Natural killer cell (primary cell): ENCODE measurements around the gene LRRC49. TPM values are rescaled to one million over a fixed set of nuclear protein-coding genes. Genes with fewer than 3 reads are reported as not detected.

Experiments
- ATAC-seq, 3 donors: fragments of 150-1000 bp in 2 of 3; fragments of 200-7000 bp in 1 of 3; cut with Tn5 transposase; 1 replicate in 1 of 3; 2 replicates in 2 of 3; pipeline ENCODE4 v1.10.0; 2021; ENCODE audit warnings: mild to moderate bottlenecking in 2 of 3, moderate library complexity in 2 of 3
- DNase-seq, 2 donors: peaks; one replicate each; pipeline versions ENCODE4 v3.0.0 to v3.0.0-alpha.2; 2013 to 2021; ENCODE audit warnings: mixed read lengths in 1 of 2
- H3K27ac ChIP-seq: one replicate; pipeline ENCODE4 v1.5.1; 2013; ENCODE audit warnings: mild to moderate bottlenecking, low read length
- H3K27me3 ChIP-seq: one replicate; pipeline ENCODE4 v1.6.1; 2013; ENCODE audit warnings: low read length; ENCODE audit not compliant: control insufficient read depth, insufficient read depth
- H3K36me3 ChIP-seq: one replicate; pipeline ENCODE4 v1.6.1; 2013; ENCODE audit warnings: low read length; ENCODE audit not compliant: control insufficient read depth, insufficient read depth
- H3K4me1 ChIP-seq: one replicate; pipeline ENCODE4 v1.6.1; 2013; ENCODE audit warnings: low read length; ENCODE audit not compliant: control insufficient read depth, insufficient read depth
- H3K4me3 ChIP-seq: one replicate; pipeline ENCODE4 v1.5.1; 2013; ENCODE audit warnings: low read length
- H3K9me3 ChIP-seq: one replicate; pipeline ENCODE4 v1.6.1; 2013; ENCODE audit warnings: low read length; ENCODE audit not compliant: control insufficient read depth, insufficient read depth
- H3K27ac Mint-ChIP-seq, 2 donors: one replicate each; pipeline ENCODE4 v1.8.0; 2022; ENCODE audit warnings: mild to moderate bottlenecking in 2 of 2, mixed read lengths in 2 of 2, moderate library complexity in 1 of 2
- H3K27me3 Mint-ChIP-seq, 2 donors: one replicate each; pipeline ENCODE4 v1.8.0; 2022; ENCODE audit warnings: low read depth in 2 of 2, mixed read lengths in 2 of 2
- H3K36me3 Mint-ChIP-seq: one replicate; pipeline ENCODE4 v1.8.0; 2022; ENCODE audit warnings: mixed read lengths
- H3K4me1 Mint-ChIP-seq, 2 donors: one replicate each; pipeline ENCODE4 v1.8.0; 2022; ENCODE audit warnings: mixed read lengths in 2 of 2
- H3K4me3 Mint-ChIP-seq: one replicate; pipeline ENCODE4 v1.8.0; 2022; ENCODE audit warnings: mild to moderate bottlenecking, moderate library complexity, mixed read lengths
- H3K9me3 Mint-ChIP-seq, 2 donors: one replicate each; pipeline ENCODE4 v1.8.0; 2022; ENCODE audit warnings: mixed read lengths in 2 of 2
- WGBS: methylation state at CpG from one replicate; pipeline ENCODE4 v1.1.7; 2013; ENCODE audit warnings: missing lambda C conversion rate; ENCODE audit not compliant: insufficient coverage; 5-methylcytosine and 5-hydroxymethylcytosine counted together
- intact Hi-C: fragments of 100-400 bp; cut with micrococcal nuclease; formaldehyde crosslinking; loops from one replicate; pipeline ENCODE4 v1.14.2; 2022
- total RNA-seq, 4 donors: library from RNA; stranded (reverse); fragments of 120-200 nt in 1 of 4; gene quantifications; one replicate each; pipeline versions ENCODE4 v1.2.3 to v1.2.4, GENCODE V29; 2013 to 2022
- TF ChIP-seq, protein P1 (sequence below): fragments of 200-600 bp; IDR thresholded peaks from one replicate; pipeline ENCODE4 v1.8.0; 2022; ENCODE audit warnings: antibody characterized with exemption

LRRC49 gene
- total RNA-seq, 3 donors from 2014 or later (not counting 1 experiment from before 2014, with no cell fraction given), result 0.14 to 0.38 TPM; not detected in 1

- no peaks in the 10 kb centered on the region for H3K36me3 Mint-ChIP-seq
- no peaks in the 10 kb centered on the region for H3K9me3 ChIP-seq
- no peak for ATAC-seq
- no peak overlapping the region for H3K4me3 Mint-ChIP-seq
- peaks cover 11 to 21% of the 10 kb centered on the region in 2 donors for H3K27me3 Mint-ChIP-seq
- H3K4me1 ChIP-seq, result no peaks in the 10 kb centered on the region
- no peak overlapping the region for H3K27ac Mint-ChIP-seq
- H3K36me3 ChIP-seq, result no peaks in the 10 kb centered on the region
- no peak for DNase-seq
- WGBS, result 62% methylated on average over 1 of the region's 1 CpG
- TF ChIP-seq, protein P1, sequence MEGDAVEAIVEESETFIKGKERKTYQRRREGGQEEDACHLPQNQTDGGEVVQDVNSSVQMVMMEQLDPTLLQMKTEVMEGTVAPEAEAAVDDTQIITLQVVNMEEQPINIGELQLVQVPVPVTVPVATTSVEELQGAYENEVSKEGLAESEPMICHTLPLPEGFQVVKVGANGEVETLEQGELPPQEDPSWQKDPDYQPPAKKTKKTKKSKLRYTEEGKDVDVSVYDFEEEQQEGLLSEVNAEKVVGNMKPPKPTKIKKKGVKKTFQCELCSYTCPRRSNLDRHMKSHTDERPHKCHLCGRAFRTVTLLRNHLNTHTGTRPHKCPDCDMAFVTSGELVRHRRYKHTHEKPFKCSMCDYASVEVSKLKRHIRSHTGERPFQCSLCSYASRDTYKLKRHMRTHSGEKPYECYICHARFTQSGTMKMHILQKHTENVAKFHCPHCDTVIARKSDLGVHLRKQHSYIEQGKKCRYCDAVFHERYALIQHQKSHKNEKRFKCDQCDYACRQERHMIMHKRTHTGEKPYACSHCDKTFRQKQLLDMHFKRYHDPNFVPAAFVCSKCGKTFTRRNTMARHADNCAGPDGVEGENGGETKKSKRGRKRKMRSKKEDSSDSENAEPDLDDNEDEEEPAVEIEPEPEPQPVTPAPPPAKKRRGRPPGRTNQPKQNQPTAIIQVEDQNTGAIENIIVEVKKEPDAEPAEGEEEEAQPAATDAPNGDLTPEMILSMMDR, result no peak
- intact Hi-C loops, result no loop called here
- no peaks in the 10 kb centered on the region for H3K27me3 ChIP-seq
- H3K27ac ChIP-seq, result no peak overlapping the region
- no peaks in the 10 kb centered on the region for H3K4me1 Mint-ChIP-seq
- H3K4me3 ChIP-seq, result no peak overlapping the region
- H3K9me3 Mint-ChIP-seq, result no peaks in the 10 kb centered on the region
Measured at GRCh38 chr15:71005895-71006294, 113.3 kb downstream of the LRRC49 start.

- TF ChIP-seq, protein P1, result no peak
- Histone ChIP-seq H3K27me3 (no peaks in the 10 kb centered on the region), H3K36me3 (no peaks in the 10 kb centered on the region), H3K4me1 (no peaks in the 10 kb centered on the region), H3K27ac (no peak overlapping the region), H3K4me3 (no peak overlapping the region), H3K9me3 (no peaks in the 10 kb centered on the region)
- no CpG with 5 or more reads among the region's 2 CpGs for WGBS
- no peak overlapping the region for H3K27ac Mint-ChIP-seq
- intact Hi-C loops, result no loop called here
- ATAC-seq, result no peak
- H3K36me3 Mint-ChIP-seq, result no peaks in the 10 kb centered on the region
- H3K4me1 Mint-ChIP-seq, result no peaks in the 10 kb centered on the region
- DNase-seq, result no peak
- peaks cover 11 to 33% of the 10 kb centered on the region in 2 donors for H3K27me3 Mint-ChIP-seq
- no peaks in the 10 kb centered on the region for H3K9me3 Mint-ChIP-seq
- no peak overlapping the region for H3K4me3 Mint-ChIP-seq
Measured at GRCh38 chr15:71008250-71008870, 115.7 kb downstream of the LRRC49 start.

- H3K36me3 Mint-ChIP-seq, result no peaks in the 10 kb centered on the region
- no peaks in the 10 kb centered on the region for H3K4me1 ChIP-seq
- intact Hi-C loops, result no loop called here
- DNase-seq, result no peak
- H3K4me1 Mint-ChIP-seq, result no peaks in the 10 kb centered on the region
- no peaks in the 10 kb centered on the region for H3K27me3 ChIP-seq
- H3K9me3 ChIP-seq, result no peaks in the 10 kb centered on the region
- no peak overlapping the region for H3K27ac Mint-ChIP-seq
- H3K27ac ChIP-seq, result no peak overlapping the region
- peaks cover 10 to 36% of the 10 kb centered on the region in 2 donors for H3K27me3 Mint-ChIP-seq
- H3K9me3 Mint-ChIP-seq, result no peaks in the 10 kb centered on the region
- TF ChIP-seq, protein P1, result no peak
- ATAC-seq, result no peak
- H3K4me3 Mint-ChIP-seq, result no peak overlapping the region
- H3K4me3 ChIP-seq, result no peak overlapping the region
- no peaks in the 10 kb centered on the region for H3K36me3 ChIP-seq
Measured at GRCh38 chr15:71010472-71010871, 117.8 kb downstream of the LRRC49 start.

GRCh38 chr15:71010997-71011396 is 118.4 kb downstream of the LRRC49 start:
- peaks cover 10 to 36% of the 10 kb centered on the region in 2 donors for H3K27me3 Mint-ChIP-seq
- WGBS, result 38% methylated on average over 1 of the region's 2 CpGs

More at GRCh38 chr15:71010997-71011396, 118.4 kb downstream of the LRRC49 start:
- Mint-ChIP-seq H3K4me3 (no peak overlapping the region), H3K4me1 (no peaks in the 10 kb centered on the region), H3K9me3 (no peaks in the 10 kb centered on the region), H3K36me3 (no peaks in the 10 kb centered on the region), H3K27ac (no peak overlapping the region)
- no peak for DNase-seq
- Histone ChIP-seq H3K36me3 (no peaks in the 10 kb centered on the region), H3K9me3 (no peaks in the 10 kb centered on the region), H3K27me3 (no peaks in the 10 kb centered on the region), H3K4me3 (no peak overlapping the region), H3K4me1 (no peaks in the 10 kb centered on the region), H3K27ac (no peak overlapping the region)
- TF ChIP-seq, protein P1, result no peak
- no peak for ATAC-seq
- intact Hi-C loops, result no loop called here
